ENCODE measurements around the gene SLC22A15. TPM values are rescaled to one million over a fixed set of nuclear protein-coding genes. Genes with fewer than 3 reads are reported as not detected.

The SLC22A15 gene
- 1 to 10 TPM in 3 of 6 experiments, under 1 TPM in 3; 0.11 to 6.8 (median 2.3) TPM for total RNA-seq
- long read RNA-seq: 0 reads

DNA sequence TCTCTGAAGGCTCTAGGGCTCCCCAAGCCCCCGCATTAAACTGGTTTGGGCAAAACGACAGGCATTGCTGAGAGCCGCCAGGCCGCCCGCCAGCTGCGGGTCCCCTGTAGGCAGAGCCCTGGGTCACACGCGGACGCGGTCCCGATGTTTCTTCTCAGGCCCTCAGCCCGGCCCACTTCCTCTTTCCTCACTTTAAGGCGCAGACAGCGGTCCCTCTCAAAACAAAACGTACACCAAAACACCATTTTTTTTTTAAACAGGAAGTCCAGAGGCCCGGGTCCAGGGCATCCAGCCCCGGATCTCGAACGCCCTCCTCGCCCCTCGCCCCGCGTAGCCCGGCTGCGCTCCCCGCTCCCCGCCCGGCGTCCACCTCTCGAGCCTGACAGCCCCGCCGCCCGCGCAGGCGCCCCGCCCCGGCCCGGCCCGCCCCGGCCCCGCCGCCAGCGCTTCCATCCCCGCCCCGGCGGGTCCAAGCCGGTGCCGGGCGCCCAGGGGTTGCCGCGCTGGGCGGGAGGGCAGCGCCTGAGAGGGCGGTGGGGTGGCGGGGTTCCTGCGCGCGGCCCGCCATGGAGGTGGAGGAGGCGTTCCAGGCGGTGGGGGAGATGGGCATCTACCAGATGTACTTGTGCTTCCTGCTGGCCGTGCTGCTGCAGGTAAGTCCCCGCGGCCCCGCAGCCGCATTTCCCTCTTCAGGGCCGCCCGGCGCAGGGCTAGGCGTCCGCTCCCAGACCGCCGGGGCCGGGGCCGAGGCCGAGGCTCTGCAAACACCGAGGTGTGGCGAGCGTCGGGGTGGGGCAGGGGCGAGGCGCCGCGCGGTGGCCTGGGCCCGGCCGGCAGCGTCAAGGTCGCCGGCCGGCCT lies at the start of gene SLC22A15:
Gene SLC22A15 (plus strand): TSS at position 452 of the 859 bp plus-strand sequence. CDS start 115 bp downstream, at position 567.
- peak within 1 kb of the TSS; percentile 40 to 75 (median 63) for H3K4me3 ChIP-seq
- DNase-seq (peak; percentile 62 to 79 (median 72)), ATAC-seq (peak; percentile 65 to 78 (median 72))
- no peaks in the 10 kb centered on the region for H3K36me3 ChIP-seq
- peaks cover 0 to 20% (median 0%) of the 10 kb centered on the region in 4 donors for H3K4me1 ChIP-seq
- intact Hi-C loops (cut with DNase I): no loop called here
- H3K27ac ChIP-seq: peak within 1 kb of the TSS in 2 of 3 donors; percentile 47 to 65
- peaks cover 0 to 8% of the 10 kb centered on the region in 2 donors for H3K27me3 ChIP-seq
- 1% methylated on average over 26 of the region's 91 CpGs for WGBS (ENCODE audit: insufficient coverage, low coverage, low lambda C conversion rate, missing lambda C conversion rate)
- TF ChIP-seq POLR2A (IDR thresholded peaks at IDR 0.05) (no peak), CTCF (IDR thresholded peaks at IDR 0.05) (no peak)
- H3K9me3 ChIP-seq: no peaks in the 10 kb centered on the region

DNA sequence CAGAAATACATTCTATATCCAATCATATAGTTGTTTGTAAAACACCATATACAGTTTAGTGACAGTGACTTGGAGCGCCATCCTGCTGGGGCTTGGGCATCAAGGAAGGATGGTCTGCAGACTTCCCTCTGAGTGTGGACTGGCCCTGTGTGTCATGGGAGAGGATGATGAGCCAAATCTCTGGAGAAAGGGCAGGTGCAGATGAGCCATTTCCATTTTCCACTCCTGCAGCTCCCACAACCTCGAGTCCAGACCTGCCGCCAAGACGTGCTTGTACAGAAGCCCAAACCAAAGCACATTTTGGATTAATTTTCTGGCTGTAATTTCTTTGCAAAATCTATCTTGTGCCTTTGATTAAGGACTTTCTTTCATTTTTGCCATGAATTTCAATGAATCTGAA lies 48.3 kb upstream of the SLC22A15 start:
- Histone ChIP-seq H3K27me3 (no peaks in the 10 kb centered on the region), H3K36me3 (no peaks in the 10 kb centered on the region), H3K9me3 (no peaks in the 10 kb centered on the region), H3K4me3 (no peak overlapping the region), H3K27ac (no peak overlapping the region), H3K4me1 (no peaks in the 10 kb centered on the region)
- TF ChIP-seq POLR2A (IDR thresholded peaks at IDR 0.05) (no peak), CTCF (IDR thresholded peaks at IDR 0.05) (no peak)
- ATAC-seq (no peak), DNase-seq (no peak)
- WGBS (ENCODE audit: insufficient coverage, low coverage, low lambda C conversion rate, missing lambda C conversion rate): 90% methylated on average over 3 of the region's 4 CpGs
- intact Hi-C loops (cut with DNase I): no loop called here

GRCh38 chr1:115929881-115930280 lies 46.4 kb upstream of the SLC22A15 start:
- no peak for TF ChIP-seq CTCF (IDR thresholded peaks at IDR 0.05)
- TF ChIP-seq POLR2A (IDR thresholded peaks at IDR 0.05): no peak
- WGBS (ENCODE audit: insufficient coverage, low coverage, low lambda C conversion rate, missing lambda C conversion rate): 59% methylated on average over 5 of the region's 5 CpGs
- no peaks in the 10 kb centered on the region for H3K36me3 ChIP-seq
- DNase-seq (no peak), ATAC-seq (peak in 1 of 4 donors; percentile 18)
- no peaks in the 10 kb centered on the region for H3K9me3 ChIP-seq
- no peak overlapping the region for H3K4me3 ChIP-seq
- no peaks in the 10 kb centered on the region for H3K4me1 ChIP-seq
- intact Hi-C loops (cut with DNase I): no loop called here
- H3K27ac ChIP-seq: no peak overlapping the region
- H3K27me3 ChIP-seq: no peaks in the 10 kb centered on the region

- H3K27me3 ChIP-seq: no peaks in the 10 kb centered on the region
- no peaks in the 10 kb centered on the region for H3K36me3 ChIP-seq
- H3K4me1 ChIP-seq: no peaks in the 10 kb centered on the region
- no peak overlapping the region for H3K4me3 ChIP-seq
- DNase-seq (no peak), ATAC-seq (no peak)
- TF ChIP-seq POLR2A (IDR thresholded peaks at IDR 0.05): no peak
- no peak for TF ChIP-seq CTCF (IDR thresholded peaks at IDR 0.05)
- 54% methylated on average over 3 of the region's 3 CpGs for WGBS (ENCODE audit: insufficient coverage, low coverage, low lambda C conversion rate, missing lambda C conversion rate)
- no peaks in the 10 kb centered on the region for H3K9me3 ChIP-seq
- H3K27ac ChIP-seq: no peak overlapping the region
- intact Hi-C loops (cut with DNase I): no loop called here
Measured at GRCh38 chr1:115933625-115934024, 42.7 kb upstream of the SLC22A15 start.

Measured in right lobe of liver (tissue), 6 donors.